CMK (cell line): ENCODE data around the gene RABL2B.
"Not testable (repeated sequence)": the region's sequence is repeated elsewhere in the genome, so short reads cannot be mapped to it uniquely, and the experiment has no call there.

ENCODE experiments used
- DNase-seq: peaks from one replicate; pipeline ENCODE4 v3.0.0-alpha.2; 2010; ENCODE audit warnings: low read depth

Gene RABL2B

GRCh38 chr22:50783033-50783879 is at the start of gene RABL2B:
Gene RABL2B, minus strand, starts transcription at chr22:50783636. Its CDS starts 1,342 bp downstream, at chr22:50782294.
- DNase-seq = peak; percentile 70

- DNase-seq = not testable (repeated sequence)
These were observed 3.5 kb upstream of the RABL2B start for GRCh38 chr22:50786936-50787335.

GRCh38 chr22:50785289-50785688 is 1.9 kb upstream of the RABL2B start:
- not testable (repeated sequence) for DNase-seq

- DNase-seq = not testable (repeated sequence)
These were observed 442 bp upstream of the RABL2B start for GRCh38 chr22:50783880-50784276.

- not testable (repeated sequence) for DNase-seq
These were observed 1.2 kb downstream of the RABL2B start for GRCh38 chr22:50782253-50782652.

GRCh38 chr22:50780244-50780643 is 3.2 kb downstream of the RABL2B start:
- not testable (repeated sequence) for DNase-seq

GRCh38 chr22:50777631-50778030 is 5.8 kb downstream of the RABL2B start:
- DNase-seq = not testable (repeated sequence)

- not testable (repeated sequence) for DNase-seq
These were observed 8.3 kb downstream of the RABL2B start for GRCh38 chr22:50775132-50775531.

GRCh38 chr22:50764288-50764687 is 19.1 kb downstream of the RABL2B start:
- not testable (repeated sequence) for DNase-seq

- not testable (repeated sequence) for DNase-seq
These were observed 21.6 kb downstream of the RABL2B start for GRCh38 chr22:50761829-50762228.

- not testable (repeated sequence) for DNase-seq
These were observed 23.7 kb downstream of the RABL2B start for GRCh38 chr22:50759597-50760341.

- DNase-seq = not testable (repeated sequence)
These were observed 26.4 kb downstream of the RABL2B start for GRCh38 chr22:50756949-50757491.

- not testable (repeated sequence) for DNase-seq
These were observed 27.0 kb downstream of the RABL2B start for GRCh38 chr22:50756406-50756805.

GRCh38 chr22:50755251-50755650 is 28.2 kb downstream of the RABL2B start:
- not testable (repeated sequence) for DNase-seq

- DNase-seq = not testable (repeated sequence)
These were observed 33.9 kb downstream of the RABL2B start for GRCh38 chr22:50749302-50750074.

GRCh38 chr22:50748630-50749029 is 34.8 kb downstream of the RABL2B start:
- not testable (repeated sequence) for DNase-seq

GRCh38 chr22:50747521-50747920 is 35.9 kb downstream of the RABL2B start:
- not testable (repeated sequence) for DNase-seq

GRCh38 chr22:50744424-50744823 is 39.0 kb downstream of the RABL2B start:
- DNase-seq = not testable (repeated sequence)

GRCh38 chr22:50740714-50741113 is 42.7 kb downstream of the RABL2B start:
- DNase-seq = not testable (repeated sequence)

GRCh38 chr22:50739894-50740293 is 43.5 kb downstream of the RABL2B start:
- no peak for DNase-seq

GRCh38 chr22:50739279-50739691 is 44.2 kb downstream of the RABL2B start:
- DNase-seq = no peak
